NT2/D1 (cell line): ENCODE results near the gene ENO2.

Experiments used
- YY1 ChIP-seq: IDR thresholded peaks from 2 replicates; pipeline ENCODE4 v1.6.1; 2011; ENCODE audit not compliant: insufficient read length, insufficient read depth
- ZNF274 ChIP-seq: IDR thresholded peaks from 2 replicates; pipeline ENCODE4 v1.6.1; 2011; ENCODE audit warnings: mild to moderate bottlenecking, low read depth, low read length

- TF ChIP-seq ZNF274 (no peak), YY1 (no peak)
Observed at GRCh38 chr12:6939191-6939540, 24.8 kb downstream of the ENO2 start.
